GM19468 (cell line): Measurements from ENCODE around the gene ATAD3B.

Experiments
- ATAC-seq: cut with Tn5 transposase; IDR thresholded peaks from one replicate; pipeline ENCODE4 v1.9.1; 2021; ENCODE audit warnings: mild to moderate bottlenecking, moderate library complexity, moderate number of reproducible peaks; ENCODE audit not compliant: unreplicated experiment; ENCODE audit errors: extremely low read depth

ATAD3B gene

DNA sequence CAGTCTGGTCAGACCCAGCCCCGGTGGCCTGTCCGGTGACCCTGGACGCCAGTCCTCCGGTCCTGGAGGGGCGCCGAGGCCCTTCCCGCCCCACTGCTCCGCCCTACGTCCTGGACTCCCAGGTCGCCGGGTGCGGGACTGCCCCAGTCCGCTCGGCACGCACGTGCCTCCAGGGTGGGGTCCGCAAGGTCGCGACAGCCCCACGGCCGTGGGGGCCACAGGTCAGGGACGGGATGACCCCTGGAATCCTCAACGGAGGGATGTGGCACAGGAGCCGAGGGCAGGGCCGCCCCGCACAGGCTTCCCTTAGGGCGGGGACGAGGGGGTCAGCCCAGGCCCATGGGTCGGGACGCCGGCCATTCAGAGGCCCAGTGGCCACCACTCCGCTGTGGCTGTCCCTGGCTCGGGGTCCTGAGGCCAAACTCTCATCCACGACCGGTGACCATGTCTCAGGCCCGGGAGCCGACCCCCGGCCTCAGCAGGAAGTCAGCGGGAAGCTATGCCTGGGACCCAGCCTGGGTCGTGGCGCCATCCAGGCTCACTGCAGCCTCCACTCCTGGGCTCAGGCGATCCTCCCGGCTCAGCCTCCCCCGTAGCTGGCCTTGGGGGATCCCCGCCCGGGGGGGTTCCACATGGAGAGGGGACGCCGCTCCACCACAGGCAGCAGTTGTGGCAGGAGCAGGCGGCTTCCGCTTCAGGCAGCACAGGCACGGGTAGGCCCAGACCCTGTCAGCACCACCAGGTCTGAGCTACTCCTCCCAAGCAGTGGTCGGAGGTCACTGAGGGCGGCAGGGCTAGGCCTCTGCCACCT lies 69.5 kb downstream of the ATAD3B start:
- ATAC-seq, result no peak

DNA sequence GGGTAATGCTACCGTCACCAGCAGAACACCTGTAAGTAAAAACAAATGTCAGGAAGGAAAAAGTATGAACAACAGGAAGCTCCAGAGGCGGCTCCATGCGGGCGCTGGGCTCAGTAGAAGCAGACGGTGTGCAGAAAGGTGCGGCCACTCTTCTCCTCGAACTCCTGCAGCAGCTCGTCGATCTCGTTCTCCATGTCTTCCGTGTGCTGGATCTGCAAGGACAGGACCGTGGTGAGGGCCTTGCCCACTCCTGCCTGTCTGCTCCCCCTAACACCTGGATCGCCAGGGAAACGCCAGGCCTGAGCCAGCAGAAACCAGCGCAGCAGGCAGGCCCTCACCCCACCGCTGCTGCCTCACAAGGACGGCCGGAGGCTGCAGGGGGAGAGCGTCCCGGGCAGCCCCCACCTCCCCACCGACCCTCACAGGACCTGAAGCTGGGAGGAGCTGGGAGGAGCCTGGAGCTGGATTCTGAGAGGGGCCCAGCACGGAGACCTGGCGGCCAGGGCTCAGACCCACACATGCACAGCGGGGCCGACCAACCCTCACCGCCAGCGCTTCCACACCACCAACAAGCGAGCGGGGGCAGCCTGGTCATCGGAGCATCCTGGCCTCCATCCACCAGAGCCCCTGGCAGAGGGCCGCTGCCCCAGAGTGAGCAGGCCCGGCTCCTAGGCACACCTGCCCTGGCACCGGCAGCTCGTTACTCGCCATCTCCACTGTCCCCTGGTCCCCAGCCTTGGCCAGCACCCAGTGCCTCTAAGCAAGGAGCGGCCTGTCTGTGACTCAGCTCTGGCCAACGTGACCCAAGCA lies 70.6 kb downstream of the ATAD3B start:
- no peak for ATAC-seq

DNA sequence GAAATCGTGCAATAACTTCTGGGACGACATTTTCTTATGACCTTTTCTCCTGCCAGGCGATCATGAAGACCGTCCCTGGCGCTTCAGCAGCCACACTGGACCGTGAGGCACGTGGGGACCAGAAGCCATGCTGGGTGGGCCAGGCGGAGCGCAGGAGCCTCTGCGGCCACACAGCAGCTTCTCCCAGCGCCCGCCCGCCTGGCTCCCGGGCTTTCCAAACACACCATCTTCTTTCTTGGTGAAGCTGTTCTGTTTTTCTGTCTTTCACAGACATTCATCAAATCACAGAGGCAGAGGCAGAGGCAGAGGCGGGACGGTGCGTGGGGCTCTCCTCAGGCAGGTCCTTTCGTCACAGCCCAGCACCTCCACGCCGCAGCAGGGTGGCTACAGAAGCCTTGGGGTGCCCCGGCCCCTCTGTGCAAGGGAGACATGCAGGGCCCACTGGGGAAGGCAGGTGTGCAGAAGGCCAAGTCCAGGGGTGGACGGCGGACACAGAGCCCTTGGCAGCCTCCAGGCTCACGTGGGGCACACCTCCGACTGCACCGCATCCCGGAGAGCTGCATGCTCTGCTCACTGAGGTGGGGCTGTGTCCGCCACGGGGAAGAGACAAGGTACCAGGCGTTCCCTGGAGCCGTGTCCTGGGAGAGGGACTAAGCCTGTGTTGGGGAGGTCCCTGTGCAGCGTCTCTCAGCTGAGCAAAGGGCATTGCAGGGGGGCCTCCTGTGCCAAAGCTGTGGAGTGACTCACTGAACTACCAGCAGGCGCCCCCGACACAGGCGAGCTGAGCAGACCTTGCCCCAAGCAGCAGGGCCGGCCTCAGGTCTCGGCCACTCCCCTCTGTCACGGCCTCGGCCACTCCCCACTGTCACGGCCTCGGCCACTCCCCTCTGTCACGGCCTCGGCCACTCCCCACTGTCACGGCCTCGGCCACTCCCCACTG lies 71.5 kb downstream of the ATAD3B start:
- ATAC-seq, result no peak

DNA sequence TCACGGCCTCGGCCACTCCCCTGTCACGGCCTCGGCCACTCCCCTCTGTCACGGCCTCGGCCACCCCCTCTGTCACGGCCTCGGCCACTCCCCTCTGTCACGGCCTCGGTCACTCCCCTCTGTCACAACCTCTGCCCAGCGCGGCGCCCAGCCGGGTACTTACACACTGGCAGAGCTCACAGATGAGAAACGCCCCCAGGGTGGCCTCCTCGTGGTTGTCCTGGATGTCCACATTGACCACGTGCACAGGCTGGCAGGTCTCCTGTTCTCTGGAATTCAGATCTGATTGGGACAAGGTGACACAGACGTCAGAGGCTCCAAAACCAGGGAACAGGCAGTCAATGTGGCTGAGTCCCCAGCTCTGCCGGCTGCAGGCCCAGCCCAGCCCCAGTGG lies 72.1 kb downstream of the ATAD3B start:
- no peak for ATAC-seq

DNA sequence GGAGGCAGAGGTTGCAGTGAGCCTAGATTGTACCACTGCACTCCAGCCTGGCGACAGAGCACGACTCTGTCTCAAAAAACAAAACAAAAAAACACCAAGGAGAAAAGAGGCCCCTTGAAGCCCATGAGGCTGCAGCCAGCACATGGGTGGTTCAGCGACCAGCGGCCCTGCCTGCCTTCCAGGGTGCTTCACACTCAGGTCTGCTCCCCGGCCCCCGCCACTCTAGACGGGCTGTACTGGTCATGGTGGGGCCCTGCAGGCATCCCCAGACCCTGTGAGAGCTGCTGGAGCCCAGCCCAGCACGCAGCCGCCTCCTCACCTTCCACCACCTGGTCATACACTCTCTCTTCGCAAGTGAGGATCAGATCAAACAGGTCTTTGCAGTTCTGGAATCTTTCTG lies 73.0 kb downstream of the ATAD3B start:
- no peak for ATAC-seq
